HG02642 (cell line): Measurements from ENCODE around the gene MRPL1.

Experiments
- ATAC-seq: cut with Tn5 transposase; IDR thresholded peaks from one replicate; pipeline ENCODE4 v1.9.1; 2021; ENCODE audit warnings: mild to moderate bottlenecking; ENCODE audit not compliant: unreplicated experiment, poor library complexity

MRPL1 gene

GRCh38 chr4:77862478-77863216 is at the start of gene MRPL1:
Gene MRPL1 (plus strand): TSS chr4:77862830. CDS start chr4:77862849, 19 bp downstream.
- ATAC-seq, result peak; percentile 89

- no peak for ATAC-seq
Observed at GRCh38 chr4:77815636-77816035, 47.0 kb upstream of the MRPL1 start.

- ATAC-seq, result no peak
Observed at GRCh38 chr4:77816546-77816945, 46.1 kb upstream of the MRPL1 start.

- no peak for ATAC-seq
Observed at GRCh38 chr4:77817304-77818072, 45.1 kb upstream of the MRPL1 start.

GRCh38 chr4:77818073-77818601 is 44.5 kb upstream of the MRPL1 start:
- no peak for ATAC-seq

- peak; percentile 31 for ATAC-seq
Observed at GRCh38 chr4:77818602-77819403, 43.8 kb upstream of the MRPL1 start, which contains the start of gene CNOT6L. Gene CNOT6L (minus strand): TSS chr4:77819368. CDS start chr4:77819308, 60 bp downstream.

- ATAC-seq, result peak; percentile 28
Observed at GRCh38 chr4:77819404-77819842, 43.2 kb upstream of the MRPL1 start.

- ATAC-seq, result peak; percentile 82
Observed at GRCh38 chr4:77819843-77820648, 42.6 kb upstream of the MRPL1 start.

- no peak for ATAC-seq
Observed at GRCh38 chr4:77820649-77821561, 41.7 kb upstream of the MRPL1 start.

GRCh38 chr4:77821775-77822174 is 40.9 kb upstream of the MRPL1 start:
- ATAC-seq, result no peak

GRCh38 chr4:77826275-77826674 is 36.4 kb upstream of the MRPL1 start:
- ATAC-seq, result no peak

GRCh38 chr4:77827343-77827742 is 35.3 kb upstream of the MRPL1 start:
- peak; percentile 76 for ATAC-seq

- no peak for ATAC-seq
Observed at GRCh38 chr4:77833126-77833724, 29.4 kb upstream of the MRPL1 start.

- no peak for ATAC-seq
Observed at GRCh38 chr4:77834403-77834802, 28.2 kb upstream of the MRPL1 start.

GRCh38 chr4:77843628-77844027 is 19.0 kb upstream of the MRPL1 start:
- ATAC-seq, result no peak

- ATAC-seq, result no peak
Observed at GRCh38 chr4:77844363-77844762, 18.3 kb upstream of the MRPL1 start.

- no peak for ATAC-seq
Observed at GRCh38 chr4:77845400-77845799, 17.2 kb upstream of the MRPL1 start.

- ATAC-seq, result no peak
Observed at GRCh38 chr4:77845929-77846328, 16.7 kb upstream of the MRPL1 start.
